GM18951 (cell line): ENCODE measurements around the gene CDCP2.
"Not testable (repeated sequence)": the region's sequence is repeated elsewhere in the genome, so short reads cannot be mapped to it uniquely, and the experiment has no call there.

Source experiments
- POLR2A ChIP-seq: IDR thresholded peaks from 4 replicates; pipeline ENCODE4 v1.6.1; 2011; ENCODE audit warnings: mild to moderate bottlenecking; ENCODE audit not compliant: insufficient read length, insufficient read depth; ENCODE audit errors: extremely low read depth
- in situ Hi-C: fragments of 300-500 bp; cut with MboI; formaldehyde crosslinking; loops from one replicate; pipeline ENCODE4 v1.12.0; 2022; ENCODE audit warnings: low sequenced_read_pairs, mixed read lengths, inconsistent platforms; ENCODE audit not compliant: unreplicated experiment

The CDCP2 gene

DNA sequence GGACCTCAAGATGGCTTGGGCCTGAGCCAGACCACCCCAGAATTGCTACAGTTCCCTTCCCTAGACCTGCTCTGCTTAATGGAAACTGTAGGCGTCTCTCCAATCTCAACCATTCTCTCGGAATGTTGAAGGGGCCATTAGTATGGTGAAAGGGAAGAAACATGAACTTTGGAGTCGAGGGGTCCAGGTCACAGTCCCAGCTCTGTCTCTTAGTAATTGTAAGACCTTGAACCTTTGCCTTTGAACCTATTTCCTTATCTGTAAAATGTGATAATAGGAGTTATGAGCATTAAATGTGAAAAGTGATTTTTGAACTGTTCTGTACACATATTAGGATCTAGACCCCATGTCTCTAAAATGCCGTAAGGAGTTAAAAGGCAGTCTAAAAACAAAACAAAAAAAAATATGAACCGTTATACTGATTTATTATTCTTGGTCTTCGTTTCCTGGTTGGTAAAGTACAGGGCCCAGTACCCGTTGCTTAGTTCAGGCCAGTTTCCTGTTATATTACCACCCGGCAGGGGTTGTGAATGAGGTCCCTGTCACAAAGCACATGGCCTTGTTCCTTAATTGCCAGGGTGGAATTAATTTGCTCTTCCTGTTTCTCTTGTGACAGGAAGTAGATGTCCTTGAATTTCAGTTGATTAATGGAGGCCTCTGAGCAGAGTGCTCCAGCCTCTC lies 57.1 kb downstream of the CDCP2 start:
- no peak for TF ChIP-seq POLR2A
- in situ Hi-C loops, result no loop called here

DNA sequence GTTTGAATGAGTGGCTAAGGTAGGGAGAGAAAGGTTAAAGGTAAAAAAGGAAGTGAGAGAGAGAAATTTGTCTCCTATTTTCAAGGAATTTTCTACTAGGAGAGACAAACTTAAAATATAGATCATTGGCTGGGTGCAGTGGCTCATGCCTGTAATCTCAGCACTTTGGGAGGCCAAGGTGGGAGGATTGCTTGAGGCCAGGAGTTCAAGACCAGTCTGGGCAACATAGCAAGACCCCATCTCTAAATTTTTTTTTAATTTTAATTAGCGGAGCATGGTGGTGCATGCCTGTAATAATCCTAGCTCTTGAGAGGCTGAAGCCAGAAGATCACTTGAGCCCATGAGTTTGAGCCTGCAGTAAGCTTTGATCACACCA lies 58.1 kb downstream of the CDCP2 start:
- in situ Hi-C loops, result not testable (repeated sequence)

DNA sequence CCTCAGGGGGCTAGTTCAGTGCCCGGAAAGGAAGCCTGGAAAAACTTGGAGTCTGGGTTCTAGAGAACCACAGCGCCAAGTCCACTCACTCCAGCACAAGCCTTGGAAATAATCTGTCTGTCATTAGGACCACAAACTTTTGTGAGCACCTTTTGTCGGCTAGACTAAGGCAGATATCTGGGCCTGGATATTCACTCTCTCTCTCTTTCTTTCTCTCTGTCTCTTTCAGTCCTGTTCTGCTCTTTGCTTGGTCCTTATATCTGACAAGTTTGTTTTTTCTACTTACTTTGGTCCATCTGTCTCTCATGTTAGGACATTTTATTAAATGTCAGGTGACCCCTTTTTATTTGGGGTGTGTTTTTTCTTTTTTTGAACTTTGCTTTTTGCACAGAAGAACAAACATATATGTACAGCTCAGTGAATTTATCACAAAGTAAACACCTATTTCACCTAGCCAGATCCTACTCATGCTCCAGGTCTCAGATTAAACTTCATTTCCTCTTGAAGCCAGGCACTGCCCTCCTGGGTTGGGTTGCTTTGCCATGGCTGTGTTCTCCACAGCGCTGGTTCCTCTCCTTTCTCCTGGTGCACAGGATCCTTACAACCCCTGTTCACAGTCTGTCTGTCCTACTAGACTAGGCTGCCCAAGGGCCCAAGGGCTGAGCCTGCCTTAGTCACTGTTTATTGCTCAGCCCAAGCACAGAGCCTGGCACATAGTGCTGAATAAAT lies 58.6 kb downstream of the CDCP2 start:
- TF ChIP-seq POLR2A, result no peak
- in situ Hi-C loops, result no loop called here

DNA sequence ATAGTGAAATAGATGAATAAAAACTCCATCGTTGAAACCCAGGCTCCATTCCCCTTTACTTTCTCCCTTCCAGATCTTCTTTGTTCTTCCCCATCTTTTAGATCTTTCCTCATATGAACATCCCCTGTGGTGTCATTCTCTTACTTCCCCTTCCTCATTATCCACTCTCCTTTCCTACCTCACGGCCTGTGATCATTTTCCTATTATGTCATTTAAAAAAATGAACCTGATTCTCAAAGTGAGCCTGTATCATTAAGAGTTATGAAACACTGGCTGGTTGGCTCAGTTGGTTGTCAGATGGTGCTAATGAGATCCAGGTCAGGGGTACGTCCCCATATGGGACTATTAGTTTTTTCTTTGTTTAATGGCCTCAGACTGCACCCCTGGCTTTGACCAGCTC lies 61.1 kb downstream of the CDCP2 start:
- no peak for TF ChIP-seq POLR2A
- in situ Hi-C loops, result no loop called here

DNA sequence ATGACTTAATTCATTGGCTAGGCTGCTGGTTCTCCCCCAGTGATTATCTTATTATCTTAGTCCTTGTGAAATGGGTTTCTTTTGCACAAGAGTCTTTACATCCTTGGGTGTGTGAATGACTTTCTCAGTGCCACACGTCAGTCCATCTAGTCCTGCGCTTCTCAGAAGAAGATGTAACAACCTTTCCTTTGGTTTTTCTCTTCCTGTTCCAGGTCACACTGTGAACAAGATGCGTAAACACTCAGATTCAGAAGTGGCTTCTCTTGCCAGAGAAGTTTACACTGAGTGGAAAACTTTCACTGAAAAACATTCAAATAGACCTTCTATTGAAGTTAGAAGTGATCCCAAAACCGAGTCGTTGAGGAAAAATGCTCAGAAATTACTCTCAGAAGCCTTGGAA lies 64.4 kb downstream of the CDCP2 start:
- in situ Hi-C loops, result no loop called here
- no peak for TF ChIP-seq POLR2A

DNA sequence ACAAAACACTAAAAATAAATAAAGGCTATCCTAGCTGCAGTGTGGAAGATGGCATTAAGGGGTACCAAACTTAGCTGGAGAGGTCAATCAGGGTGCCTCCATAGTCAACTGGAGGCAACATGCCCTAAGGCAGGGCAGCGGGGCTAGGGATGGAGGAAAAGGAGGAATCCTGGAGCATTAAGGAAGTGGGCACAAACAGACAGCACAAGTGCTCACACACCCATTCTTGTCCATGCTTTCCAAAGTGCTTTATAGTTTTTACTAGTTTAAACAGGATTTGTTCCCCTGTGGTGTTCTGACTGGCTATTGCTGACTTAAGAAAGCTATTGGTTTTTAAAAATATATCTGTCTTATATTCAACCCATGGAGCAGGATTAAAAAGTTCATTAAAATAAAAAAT lies 66.0 kb downstream of the CDCP2 start:
- TF ChIP-seq POLR2A, result no peak
- in situ Hi-C loops, result no loop called here

DNA sequence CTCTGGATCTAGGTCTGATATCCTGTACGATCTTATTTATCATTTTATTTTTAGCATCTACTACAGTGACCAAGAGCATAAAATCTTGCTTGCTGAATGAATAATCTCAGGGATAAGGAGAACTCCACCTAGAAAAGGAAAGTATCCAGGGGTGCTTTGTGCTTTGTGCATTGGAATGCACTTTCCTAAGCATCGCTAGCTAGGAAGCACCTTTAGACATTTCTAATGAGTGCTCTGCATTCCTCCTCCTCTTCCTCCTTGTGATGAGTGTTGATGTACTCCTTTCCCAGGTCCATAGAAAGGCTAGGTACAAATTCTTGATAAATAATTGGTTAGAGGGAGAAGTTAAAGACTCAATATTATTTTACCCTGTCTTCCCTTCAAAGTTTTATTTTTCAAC lies 68.0 kb downstream of the CDCP2 start:
- no peak for TF ChIP-seq POLR2A
- in situ Hi-C loops, result no loop called here
